ENCODE results near the gene EHBP1. TPM values are rescaled to one million over a fixed set of nuclear protein-coding genes. Genes with fewer than 3 reads are reported as not detected.

EHBP1 gene
- total RNA-seq, 2 donors from 2014 or later = 28.4 to 67.7 TPM

DNA sequence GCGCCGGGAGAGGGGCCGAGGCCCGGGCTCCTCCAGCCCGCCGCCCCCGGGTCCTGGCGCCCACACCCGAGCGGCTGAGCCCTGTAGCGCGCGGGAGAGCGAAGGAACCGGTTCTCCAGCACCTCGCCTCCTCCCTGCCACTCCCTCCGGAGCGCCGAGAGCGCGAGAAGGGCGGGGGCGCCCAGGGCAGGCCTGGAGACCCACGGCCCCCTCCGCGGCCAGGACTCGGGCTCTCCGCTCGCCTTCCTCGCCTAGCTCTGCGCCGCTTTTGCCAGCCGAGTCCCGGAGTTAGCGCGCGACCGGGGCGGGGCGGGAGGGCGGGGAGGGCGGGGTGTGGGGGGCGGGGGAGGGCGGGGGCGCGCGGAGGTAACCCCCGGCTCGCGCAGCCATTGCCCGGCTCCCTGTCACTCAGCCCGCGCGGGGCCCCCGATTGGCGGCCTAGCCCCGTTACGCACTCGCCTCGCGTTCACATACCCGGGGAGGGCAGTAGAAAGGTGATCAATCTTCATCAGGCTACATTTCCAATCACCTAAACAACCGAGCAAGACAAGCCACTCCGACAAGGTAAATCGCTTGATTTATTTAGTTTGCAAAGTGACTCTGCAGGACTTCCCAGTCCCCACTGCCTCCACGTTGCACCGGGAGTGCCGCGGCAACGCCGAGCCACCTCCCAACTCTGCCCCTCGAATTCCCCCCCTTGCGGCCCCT, 345.0 kb downstream of the EHBP1 start, which contains the start of gene OTX1:
TSS of gene OTX1 (plus strand) at position 497 of the 708 bp plus-strand sequence. CDS start 2,161 bp downstream, outside the sequence.
- ATAC-seq (ENCODE audit: insufficient number of reproducible peaks, low FRiP score, low read depth) (no peak), DNase-seq (ENCODE audit: low spot score) (no peak)
- H3K27ac ChIP-seq = no peak within 1 kb of the TSS
- TF ChIP-seq, protein P1, sequence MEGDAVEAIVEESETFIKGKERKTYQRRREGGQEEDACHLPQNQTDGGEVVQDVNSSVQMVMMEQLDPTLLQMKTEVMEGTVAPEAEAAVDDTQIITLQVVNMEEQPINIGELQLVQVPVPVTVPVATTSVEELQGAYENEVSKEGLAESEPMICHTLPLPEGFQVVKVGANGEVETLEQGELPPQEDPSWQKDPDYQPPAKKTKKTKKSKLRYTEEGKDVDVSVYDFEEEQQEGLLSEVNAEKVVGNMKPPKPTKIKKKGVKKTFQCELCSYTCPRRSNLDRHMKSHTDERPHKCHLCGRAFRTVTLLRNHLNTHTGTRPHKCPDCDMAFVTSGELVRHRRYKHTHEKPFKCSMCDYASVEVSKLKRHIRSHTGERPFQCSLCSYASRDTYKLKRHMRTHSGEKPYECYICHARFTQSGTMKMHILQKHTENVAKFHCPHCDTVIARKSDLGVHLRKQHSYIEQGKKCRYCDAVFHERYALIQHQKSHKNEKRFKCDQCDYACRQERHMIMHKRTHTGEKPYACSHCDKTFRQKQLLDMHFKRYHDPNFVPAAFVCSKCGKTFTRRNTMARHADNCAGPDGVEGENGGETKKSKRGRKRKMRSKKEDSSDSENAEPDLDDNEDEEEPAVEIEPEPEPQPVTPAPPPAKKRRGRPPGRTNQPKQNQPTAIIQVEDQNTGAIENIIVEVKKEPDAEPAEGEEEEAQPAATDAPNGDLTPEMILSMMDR (IDR thresholded peaks at IDR 0.05) = no peak
- peak within 1 kb of the TSS; percentile 75 for H3K4me3 ChIP-seq
- peaks cover 52% of the 10 kb centered on the region for H3K27me3 ChIP-seq (replicated peaks; ENCODE audit: insufficient read depth)
- peaks cover 26 to 52% of the 10 kb centered on the region in 2 donors for H3K4me1 ChIP-seq (ENCODE audit: control insufficient read depth in 1 of 2, low read depth in 2 of 2)
- peaks cover 1% of the 10 kb centered on the region for H3K36me3 ChIP-seq
- no peaks in the 10 kb centered on the region for H3K9me3 ChIP-seq

DNA sequence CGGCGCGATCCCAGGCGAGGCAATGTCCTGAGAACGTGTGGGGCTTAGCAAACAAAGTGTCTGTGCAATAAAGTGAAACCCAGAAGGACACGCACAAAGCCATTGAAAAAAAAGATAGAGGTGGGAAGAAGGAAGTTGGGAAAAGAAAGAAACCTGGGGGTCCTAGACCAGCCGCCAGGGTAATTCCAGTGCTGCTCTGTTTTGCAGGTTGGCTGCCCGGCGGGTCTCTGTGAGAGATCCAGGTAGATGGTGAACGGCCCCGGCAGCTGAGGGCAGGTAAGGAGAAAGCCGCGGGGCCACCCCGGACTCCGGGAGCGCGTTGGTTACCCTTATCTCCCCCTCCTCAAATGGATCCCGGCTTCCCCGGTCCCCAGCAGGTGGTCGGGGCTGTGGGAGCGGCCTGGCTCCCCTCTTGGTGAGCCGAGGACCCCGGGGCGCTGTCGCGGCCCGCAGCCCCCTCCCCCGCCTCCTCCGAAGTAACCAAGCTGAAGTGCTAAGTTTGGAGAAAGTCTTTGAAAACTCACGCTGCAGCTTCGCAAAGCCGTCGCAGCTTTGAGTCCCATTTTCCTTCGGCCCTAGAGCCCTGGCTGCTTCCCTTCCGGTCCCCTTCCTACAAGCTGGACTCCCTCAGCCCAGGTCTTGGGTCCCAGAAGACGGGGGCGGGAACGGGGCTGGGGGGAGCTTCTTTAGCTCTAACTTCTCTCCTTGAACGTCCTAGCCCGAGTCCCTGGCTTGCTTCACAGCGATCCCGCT, 345.7 kb downstream of the EHBP1 start:
- no peaks in the 10 kb centered on the region for H3K9me3 ChIP-seq
- no peaks in the 10 kb centered on the region for H3K36me3 ChIP-seq
- no peak for DNase-seq (ENCODE audit: low spot score)
- ATAC-seq (ENCODE audit: insufficient number of reproducible peaks, low FRiP score, low read depth) = no peak
- peaks cover 55% of the 10 kb centered on the region for H3K27me3 ChIP-seq (replicated peaks; ENCODE audit: insufficient read depth)
- peaks cover 32 to 60% of the 10 kb centered on the region in 2 donors for H3K4me1 ChIP-seq (ENCODE audit: control insufficient read depth in 1 of 2, low read depth in 2 of 2)
- H3K4me3 ChIP-seq = peak overlapping the region; percentile 75
- TF ChIP-seq, protein P1 (IDR thresholded peaks at IDR 0.05) = no peak
- H3K27ac ChIP-seq = no peak overlapping the region

GRCh38 chr2:63051795-63052333, 346.4 kb downstream of the EHBP1 start:
- Histone ChIP-seq H3K36me3 (no peaks in the 10 kb centered on the region), H3K27me3 (replicated peaks; ENCODE audit: insufficient read depth) (peaks cover 57% of the 10 kb centered on the region), H3K9me3 (no peaks in the 10 kb centered on the region), H3K4me3 (no peak overlapping the region), H3K27ac (no peak overlapping the region), H3K4me1 (ENCODE audit: control insufficient read depth in 1 of 2, low read depth in 2 of 2) (peaks cover 32 to 66% of the 10 kb centered on the region in 2 donors)
- DNase-seq (ENCODE audit: low spot score) (no peak), ATAC-seq (ENCODE audit: insufficient number of reproducible peaks, low FRiP score, low read depth) (no peak)
- TF ChIP-seq, protein P1 (IDR thresholded peaks at IDR 0.05) = no peak

- no peaks in the 10 kb centered on the region for H3K9me3 ChIP-seq
- peaks cover 32 to 65% of the 10 kb centered on the region in 2 donors for H3K4me1 ChIP-seq (ENCODE audit: control insufficient read depth in 1 of 2, low read depth in 2 of 2)
- H3K27me3 ChIP-seq (replicated peaks; ENCODE audit: insufficient read depth) = peaks cover 52% of the 10 kb centered on the region
- ATAC-seq (ENCODE audit: insufficient number of reproducible peaks, low FRiP score, low read depth) (no peak), DNase-seq (ENCODE audit: low spot score) (no peak)
- no peak overlapping the region for H3K4me3 ChIP-seq
- TF ChIP-seq, protein P1 (IDR thresholded peaks at IDR 0.05) = no peak
- H3K27ac ChIP-seq = no peak overlapping the region
- no peaks in the 10 kb centered on the region for H3K36me3 ChIP-seq
Observed at GRCh38 chr2:63052411-63053080, 347.0 kb downstream of the EHBP1 start.

All from thoracic aorta (tissue), 2 donors.